HUES6 (cell line): ENCODE results near the gene IVD.
A peak's percentile ranks its signal among the peaks of the same experiment; 100 is the strongest.

Experiments used
- H3K27ac ChIP-seq: 2 replicates; pipeline ENCODE4 v1.7.0; 2013; ENCODE audit warnings: low read depth, mild to moderate bottlenecking, low read length, inconsistent platforms
- H3K27me3 ChIP-seq: 2 replicates; pipeline ENCODE4 v1.6.1; 2013; ENCODE audit warnings: low read length; ENCODE audit not compliant: control insufficient read depth, insufficient read depth
- H3K36me3 ChIP-seq: 2 replicates; pipeline ENCODE4 v1.6.1; 2013; ENCODE audit warnings: low read length; ENCODE audit not compliant: control insufficient read depth, insufficient read depth
- H3K4me1 ChIP-seq: 2 replicates; pipeline ENCODE4 v1.6.1; 2013; ENCODE audit warnings: low read length; ENCODE audit not compliant: control insufficient read depth, insufficient read depth
- H3K4me3 ChIP-seq: 2 replicates; pipeline ENCODE4 v1.5.1; 2013; ENCODE audit warnings: low read depth, low read length
- H3K9ac ChIP-seq: one replicate; pipeline ENCODE4 v1.6.1; 2013; ENCODE audit warnings: mild to moderate bottlenecking, low read length
- H3K9me3 ChIP-seq: 2 replicates; pipeline ENCODE4 v1.6.1; 2013; ENCODE audit warnings: low read depth, low read length; ENCODE audit not compliant: control insufficient read depth, insufficient read depth

The IVD gene

DNA sequence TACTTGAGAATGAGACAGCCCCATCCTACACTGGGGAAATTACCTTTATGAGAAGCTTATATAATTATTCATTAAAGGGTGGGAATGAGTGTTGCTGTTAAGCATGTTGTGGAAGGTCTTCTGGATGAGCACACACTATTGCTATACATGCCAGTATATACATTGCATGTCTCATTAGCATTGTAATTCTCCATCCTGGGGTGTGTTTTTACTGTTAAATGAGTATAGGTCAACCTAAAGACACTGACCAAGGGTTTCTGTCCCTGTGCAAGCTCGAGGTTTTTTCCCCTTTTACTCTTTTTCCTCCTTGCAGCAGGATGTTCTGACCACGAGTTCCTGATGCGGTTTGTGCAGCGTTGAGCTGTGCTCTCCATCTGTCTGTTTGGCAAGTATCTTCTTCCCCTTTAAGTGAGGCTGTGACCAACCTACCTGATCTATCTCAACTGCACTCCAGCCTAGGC is 7.2 kb upstream of the IVD start:
- Histone ChIP-seq H3K27ac (no peak overlapping the region), H3K9me3 (no peaks in the 10 kb centered on the region), H3K27me3 (no peaks in the 10 kb centered on the region), H3K9ac (no peak overlapping the region), H3K4me1 (no peaks in the 10 kb centered on the region), H3K36me3 (peaks cover 15% of the 10 kb centered on the region), H3K4me3 (no peak overlapping the region)

DNA sequence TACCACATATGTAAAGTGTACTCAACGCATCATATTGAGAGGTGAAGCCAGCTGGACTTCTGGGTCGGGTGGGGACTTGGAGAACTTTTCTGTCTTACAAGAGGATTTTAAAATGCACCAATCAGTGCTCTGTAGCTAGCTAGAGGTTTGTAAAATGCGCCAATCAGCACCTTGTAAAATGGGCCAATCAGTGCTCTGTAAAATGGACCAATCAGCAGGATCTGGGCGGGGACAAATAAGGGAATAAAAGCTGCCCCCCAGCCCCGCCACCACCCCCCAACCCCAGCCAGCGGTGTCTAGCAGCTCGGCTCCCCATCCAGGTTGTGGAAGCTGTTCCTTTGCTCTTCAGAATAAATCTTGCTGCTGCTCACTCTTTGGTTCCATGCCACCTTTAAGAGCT is 6.2 kb upstream of the IVD start:
- no peaks in the 10 kb centered on the region for H3K27me3 ChIP-seq
- H3K4me3 ChIP-seq = no peak overlapping the region
- no peak overlapping the region for H3K27ac ChIP-seq
- H3K9ac ChIP-seq = no peak overlapping the region
- peaks cover 6% of the 10 kb centered on the region for H3K36me3 ChIP-seq
- no peaks in the 10 kb centered on the region for H3K9me3 ChIP-seq
- no peaks in the 10 kb centered on the region for H3K4me1 ChIP-seq

DNA sequence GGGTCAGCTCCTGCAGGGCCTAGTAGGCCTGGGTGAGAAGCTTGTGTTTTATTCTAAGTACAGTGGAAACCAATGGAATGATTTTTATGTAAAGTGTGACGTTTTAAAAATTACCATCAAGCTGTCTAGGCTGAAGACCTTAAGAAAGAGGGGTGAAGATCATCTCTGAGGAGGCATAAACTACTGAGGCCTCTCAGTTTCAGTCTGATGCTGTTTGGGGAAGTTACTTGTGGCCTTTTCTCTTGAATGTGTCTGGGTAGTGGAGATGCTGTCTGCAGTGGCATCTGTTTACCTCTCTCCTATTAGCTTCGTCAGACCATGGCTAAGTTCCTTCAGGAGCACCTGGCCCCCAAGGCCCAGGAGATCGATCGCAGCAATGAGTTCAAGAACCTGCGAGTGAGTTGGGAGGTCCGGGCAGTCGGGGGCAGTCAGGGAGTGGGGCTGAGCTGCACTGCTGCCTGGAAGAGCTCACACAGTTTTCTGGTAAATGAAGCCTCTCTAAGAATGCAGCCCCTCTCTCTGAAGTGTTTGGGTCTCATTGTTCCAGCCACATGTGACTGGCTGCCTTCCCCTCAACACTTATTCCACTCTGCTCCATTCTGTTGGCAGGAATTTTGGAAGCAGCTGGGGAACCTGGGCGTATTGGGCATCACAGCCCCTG is 1.9 kb downstream of the IVD start:
- Histone ChIP-seq H3K4me1 (peaks cover 8% of the 10 kb centered on the region; the same call in 1 of the 2 replicates), H3K27ac (no peak overlapping the region), H3K4me3 (peak overlapping the region; percentile 16; the same call in 1 of the 2 replicates), H3K9me3 (no peaks in the 10 kb centered on the region), H3K27me3 (no peaks in the 10 kb centered on the region), H3K36me3 (peaks cover 50% of the 10 kb centered on the region), H3K9ac (no peak overlapping the region)

- H3K9me3 ChIP-seq = no peaks in the 10 kb centered on the region
- H3K9ac ChIP-seq = no peak overlapping the region
- no peak overlapping the region for H3K4me3 ChIP-seq
- peaks cover 8% of the 10 kb centered on the region; the same call in 1 of the 2 replicates for H3K4me1 ChIP-seq
- H3K36me3 ChIP-seq = peaks cover 69% of the 10 kb centered on the region
- H3K27ac ChIP-seq = no peak overlapping the region
- no peaks in the 10 kb centered on the region for H3K27me3 ChIP-seq
These were observed 3.8 kb downstream of the IVD start for GRCh38 chr15:40409366-40409765.

- Histone ChIP-seq H3K27ac (no peak overlapping the region), H3K36me3 (peaks cover 80% of the 10 kb centered on the region)
These were observed 4.9 kb downstream of the IVD start for GRCh38 chr15:40410476-40410875.

GRCh38 chr15:40412095-40412759 is 6.6 kb downstream of the IVD start:
- no peaks in the 10 kb centered on the region for H3K9me3 ChIP-seq
- peaks cover 92% of the 10 kb centered on the region for H3K36me3 ChIP-seq
- H3K27me3 ChIP-seq = no peaks in the 10 kb centered on the region
- 0 out of 2 replicates have a peak, but pooled peaks cover 1% of the 10 kb centered on the region for H3K4me1 ChIP-seq
- no peak overlapping the region for H3K4me3 ChIP-seq
- no peak overlapping the region for H3K27ac ChIP-seq
- H3K9ac ChIP-seq = no peak overlapping the region

More at GRCh38 chr15:40410476-40410875, 4.9 kb downstream of the IVD start:
- H3K4me3 ChIP-seq = no peak overlapping the region
- no peak overlapping the region for H3K9ac ChIP-seq
- no peaks in the 10 kb centered on the region for H3K9me3 ChIP-seq
- H3K27me3 ChIP-seq = no peaks in the 10 kb centered on the region
- 0 out of 2 replicates have a peak, but pooled peaks cover 4% of the 10 kb centered on the region for H3K4me1 ChIP-seq

DNA sequence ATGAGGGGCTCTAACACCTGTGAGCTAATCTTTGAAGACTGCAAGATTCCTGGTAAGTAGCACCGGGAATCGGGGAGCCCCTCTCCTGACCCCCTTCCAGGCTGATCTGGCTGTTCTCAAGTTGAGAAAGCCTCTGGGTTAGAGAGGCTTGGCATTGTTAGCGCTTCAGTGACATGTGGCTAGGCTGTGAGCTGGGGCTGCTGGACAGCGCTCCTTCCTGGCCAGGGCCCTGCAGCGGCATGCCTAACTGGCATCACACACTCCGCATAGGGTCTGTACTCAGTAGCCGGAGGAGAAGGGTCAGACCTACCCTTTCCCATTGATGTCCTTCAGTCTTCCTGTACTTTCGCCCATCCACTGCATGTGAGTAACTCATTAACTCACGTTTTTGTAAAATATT is 7.4 kb downstream of the IVD start:
- no peak overlapping the region for H3K4me3 ChIP-seq
- no peaks in the 10 kb centered on the region for H3K4me1 ChIP-seq
- H3K27me3 ChIP-seq = no peaks in the 10 kb centered on the region
- peaks cover 91% of the 10 kb centered on the region for H3K36me3 ChIP-seq
- H3K9me3 ChIP-seq = no peaks in the 10 kb centered on the region
- H3K9ac ChIP-seq = no peak overlapping the region
- no peak overlapping the region for H3K27ac ChIP-seq

- no peak overlapping the region for H3K9ac ChIP-seq
- H3K36me3 ChIP-seq = peaks cover 83% of the 10 kb centered on the region
- H3K27ac ChIP-seq = no peak overlapping the region
- H3K9me3 ChIP-seq = no peaks in the 10 kb centered on the region
- H3K4me3 ChIP-seq = no peak overlapping the region
- H3K27me3 ChIP-seq = no peaks in the 10 kb centered on the region
- H3K4me1 ChIP-seq = no peaks in the 10 kb centered on the region
These were observed 9.2 kb downstream of the IVD start for GRCh38 chr15:40414816-40415215.

DNA sequence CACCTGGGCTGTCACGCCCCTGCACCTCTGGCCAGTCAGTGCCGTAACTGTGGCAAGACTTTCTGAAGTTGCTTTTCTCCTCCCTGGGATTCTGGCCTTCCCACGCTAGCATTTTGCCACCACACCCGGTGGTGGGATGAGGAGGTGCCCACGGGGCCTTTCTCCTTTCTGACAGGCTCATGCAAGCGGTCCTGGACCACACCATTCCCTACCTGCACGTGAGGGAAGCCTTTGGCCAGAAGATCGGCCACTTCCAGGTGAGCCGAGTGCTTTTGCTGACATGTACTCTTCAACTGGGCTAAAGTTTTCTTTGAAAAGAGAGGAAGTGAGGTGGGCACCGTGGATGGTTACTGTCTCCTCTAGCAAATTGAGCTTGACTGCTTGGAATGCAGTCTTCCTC is 9.6 kb downstream of the IVD start:
- Histone ChIP-seq H3K27ac (no peak overlapping the region), H3K4me1 (no peaks in the 10 kb centered on the region), H3K36me3 (peaks cover 80% of the 10 kb centered on the region), H3K9ac (no peak overlapping the region), H3K27me3 (no peaks in the 10 kb centered on the region), H3K4me3 (no peak overlapping the region), H3K9me3 (no peaks in the 10 kb centered on the region)

DNA sequence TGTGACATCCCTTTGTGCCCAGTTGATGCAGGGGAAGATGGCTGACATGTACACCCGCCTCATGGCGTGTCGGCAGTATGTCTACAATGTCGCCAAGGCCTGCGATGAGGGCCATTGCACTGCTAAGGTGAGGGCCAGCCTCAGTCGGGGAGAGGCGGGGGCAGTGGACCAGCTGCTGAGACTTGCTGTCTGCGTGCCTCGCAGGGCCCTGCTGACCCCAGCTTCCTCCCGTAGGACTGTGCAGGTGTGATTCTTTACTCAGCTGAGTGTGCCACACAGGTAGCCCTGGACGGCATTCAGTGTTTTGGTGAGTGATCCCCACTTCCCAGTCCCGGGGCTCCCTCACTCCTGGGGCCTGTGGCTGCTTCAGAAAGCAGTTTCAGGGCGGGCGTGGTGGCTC is 10.5 kb downstream of the IVD start:
- H3K36me3 ChIP-seq = peaks cover 71% of the 10 kb centered on the region
- no peaks in the 10 kb centered on the region for H3K27me3 ChIP-seq
- no peaks in the 10 kb centered on the region for H3K9me3 ChIP-seq
- H3K9ac ChIP-seq = no peak overlapping the region
- H3K4me1 ChIP-seq = peaks cover 6% of the 10 kb centered on the region; the same call in 1 of the 2 replicates
- no peak overlapping the region for H3K27ac ChIP-seq
- no peak overlapping the region for H3K4me3 ChIP-seq

DNA sequence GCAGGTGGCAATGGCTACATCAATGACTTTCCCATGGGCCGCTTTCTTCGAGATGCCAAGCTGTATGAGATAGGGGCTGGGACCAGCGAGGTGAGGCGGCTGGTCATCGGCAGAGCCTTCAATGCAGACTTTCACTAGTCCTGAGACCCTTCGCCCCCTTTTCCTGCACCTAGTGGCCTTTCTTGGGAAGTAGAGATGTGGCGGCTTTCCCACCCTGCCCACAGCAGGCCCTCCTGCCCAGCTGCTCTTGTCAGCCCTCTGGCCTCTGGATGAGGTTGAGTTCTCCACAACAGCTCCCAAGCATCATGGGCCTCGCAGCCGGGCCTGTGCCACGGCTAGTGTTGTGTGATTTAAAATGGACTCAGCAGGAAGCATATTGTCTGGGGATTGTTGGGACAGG is 12.5 kb downstream of the IVD start:
- Histone ChIP-seq H3K27ac (no peak overlapping the region), H3K4me1 (peaks cover 13% of the 10 kb centered on the region), H3K4me3 (no peak overlapping the region), H3K9me3 (no peaks in the 10 kb centered on the region), H3K27me3 (0 out of 2 replicates have a peak, but pooled peaks cover 2% of the 10 kb centered on the region), H3K36me3 (peaks cover 51% of the 10 kb centered on the region), H3K9ac (no peak overlapping the region)
